ENCODE results near the gene ELAVL2.
A peak's percentile ranks its signal among the peaks of the same experiment; 100 is the strongest.

Gene ELAVL2

GRCh38 chr9:23821375-23822181 is 4.5 kb downstream of the ELAVL2 start:
- peak; percentile 65 for DNase-seq (ENCODE audit: low spot score)

GRCh38 chr9:23820451-23821374 is 5.3 kb downstream of the ELAVL2 start:
- DNase-seq (ENCODE audit: low spot score), result no peak

GRCh38 chr9:23819403-23819802 is 6.6 kb downstream of the ELAVL2 start:
- DNase-seq (ENCODE audit: low spot score), result no peak

GRCh38 chr9:23814243-23814642 is 11.8 kb downstream of the ELAVL2 start:
- no peak for DNase-seq (ENCODE audit: low spot score)

GRCh38 chr9:23812673-23813072 is 13.4 kb downstream of the ELAVL2 start:
- DNase-seq (ENCODE audit: low spot score), result no peak

- DNase-seq (ENCODE audit: low spot score), result no peak
Measured at GRCh38 chr9:23811633-23812032, 14.4 kb downstream of the ELAVL2 start.

- no peak for DNase-seq (ENCODE audit: low spot score)
Measured at GRCh38 chr9:23803216-23803615, 22.8 kb downstream of the ELAVL2 start.

GRCh38 chr9:23801523-23801922 is 24.5 kb downstream of the ELAVL2 start:
- no peak for DNase-seq (ENCODE audit: low spot score)

GRCh38 chr9:23799521-23799920 is 26.5 kb downstream of the ELAVL2 start:
- no peak for DNase-seq (ENCODE audit: low spot score)

- no peak for DNase-seq (ENCODE audit: low spot score)
Measured at GRCh38 chr9:23798325-23798724, 27.7 kb downstream of the ELAVL2 start.

- no peak for DNase-seq (ENCODE audit: low spot score)
Measured at GRCh38 chr9:23796209-23796608, 29.8 kb downstream of the ELAVL2 start.

- no peak for DNase-seq (ENCODE audit: low spot score)
Measured at GRCh38 chr9:23790351-23791260, 35.4 kb downstream of the ELAVL2 start.

GRCh38 chr9:23789529-23790254 is 36.3 kb downstream of the ELAVL2 start:
- DNase-seq (ENCODE audit: low spot score), result no peak

GRCh38 chr9:23784962-23785361 is 41.1 kb downstream of the ELAVL2 start:
- DNase-seq (ENCODE audit: low spot score), result no peak

GRCh38 chr9:23783509-23783908 is 42.5 kb downstream of the ELAVL2 start:
- no peak for DNase-seq (ENCODE audit: low spot score)

- peak; percentile 13 for DNase-seq (ENCODE audit: low spot score)
Measured at GRCh38 chr9:23779220-23779619, 46.8 kb downstream of the ELAVL2 start.

GRCh38 chr9:23777328-23777727 is 48.7 kb downstream of the ELAVL2 start:
- DNase-seq (ENCODE audit: low spot score), result no peak

GRCh38 chr9:23775549-23775948 is 50.5 kb downstream of the ELAVL2 start:
- no peak for DNase-seq (ENCODE audit: low spot score)

GRCh38 chr9:23774266-23774665 is 51.8 kb downstream of the ELAVL2 start:
- DNase-seq (ENCODE audit: low spot score), result no peak

- no peak for DNase-seq (ENCODE audit: low spot score)
Measured at GRCh38 chr9:23772385-23772783, 53.7 kb downstream of the ELAVL2 start.

GRCh38 chr9:23771746-23772384 is 54.2 kb downstream of the ELAVL2 start:
- no peak for DNase-seq (ENCODE audit: low spot score)

Measured in iPS-NIHi11 (cell line).